SK-N-SH treated with all-trans-retinoic acid at 6 μM for 48 hours (cell line): Measurements from ENCODE around the gene LGMN.

Experiments
- ARNTL ChIP-seq: fragments of 450-650 bp; formaldehyde crosslinking; IDR thresholded peaks from 2 replicates; pipeline ENCODE4 v1.5.0; 2020; ENCODE audit warnings: low read depth, mild to moderate bottlenecking, moderate library complexity, borderline replicate concordance
- BACH2 ChIP-seq: fragments of 250-450 bp; sonication (Bioruptor Pico); IDR thresholded peaks from 2 replicates; pipeline ENCODE4 v1.9.0; 2021; ENCODE audit warnings: mild to moderate bottlenecking, borderline replicate concordance
- CREB5 ChIP-seq: fragments of 250-450 bp; sonication (Bioruptor Pico); IDR thresholded peaks from 2 replicates; pipeline ENCODE4 v1.5.1; 2020; ENCODE audit warnings: low read depth, mild to moderate bottlenecking, moderate library complexity
- GLIS3 ChIP-seq: fragments of 250-450 bp; sonication (Bioruptor Pico); IDR thresholded peaks from 2 replicates; pipeline ENCODE4 v1.5.0; 2020; ENCODE audit warnings: mild to moderate bottlenecking, moderate library complexity
- ISL1 ChIP-seq: fragments of 250-450 bp; sonication (Bioruptor Pico); IDR thresholded peaks from 2 replicates; pipeline ENCODE4 v2.1.2; 2022; ENCODE audit warnings: mild to moderate bottlenecking, moderate library complexity
- OSR1 ChIP-seq: fragments of 250-450 bp; sonication (Bioruptor Pico); IDR thresholded peaks from 2 replicates; pipeline ENCODE4 v1.8.0; 2022; ENCODE audit warnings: moderate library complexity, mild to moderate bottlenecking, inconsistent platforms
- PATZ1 ChIP-seq: fragments of 250-450 bp; sonication (Bioruptor Pico); IDR thresholded peaks from 2 replicates; pipeline ENCODE4 v1.8.0; 2020; ENCODE audit warnings: mild to moderate bottlenecking, moderate library complexity, borderline replicate concordance
- POU6F1 ChIP-seq: fragments of 250-450 bp; sonication (Bioruptor Pico); IDR thresholded peaks from 2 replicates; pipeline ENCODE4 v1.8.0; 2021; ENCODE audit warnings: low read depth, mild to moderate bottlenecking, moderate library complexity, borderline replicate concordance
- RARB ChIP-seq: fragments of 250-450 bp; sonication (Bioruptor Pico); IDR thresholded peaks from 2 replicates; pipeline ENCODE4 v1.8.0; 2021; ENCODE audit warnings: mild to moderate bottlenecking, moderate library complexity
- SNAI2 ChIP-seq: fragments of 250-450 bp; sonication (Bioruptor Pico); IDR thresholded peaks from 2 replicates; pipeline ENCODE4 v1.5.0; 2020; ENCODE audit warnings: mild to moderate bottlenecking, moderate library complexity
- ZFP3 ChIP-seq: fragments of 250-450 bp; sonication (Bioruptor Pico); IDR thresholded peaks from 2 replicates; pipeline ENCODE4 v1.5.0; 2020; ENCODE audit warnings: mild to moderate bottlenecking, moderate library complexity
- ZFP30 ChIP-seq: fragments of 450-650 bp; formaldehyde crosslinking; IDR thresholded peaks from 2 replicates; pipeline ENCODE4 v1.5.0; 2022; ENCODE audit warnings: mild to moderate bottlenecking, moderate library complexity
- ZNF8 ChIP-seq: fragments of 450-650 bp; formaldehyde crosslinking; IDR thresholded peaks from 2 replicates; pipeline ENCODE4 v1.5.0; 2020; ENCODE audit warnings: mild to moderate bottlenecking, moderate library complexity
- TF ChIP-seq, protein P1 (sequence below): fragments of 250-450 bp; sonication (Bioruptor Pico); IDR thresholded peaks from 2 replicates; pipeline ENCODE4 v1.5.1; 2021; ENCODE audit warnings: mild to moderate bottlenecking, moderate library complexity

GRCh38 chr14:92716131-92716530 is 32.3 kb downstream of the LGMN start:
- TF ChIP-seq RARB (no peak), OSR1 (CRISPR knock-in tag) (no peak), ARNTL (CRISPR knock-in tag) (no peak), CREB5 (CRISPR knock-in tag) (no peak), BACH2 (CRISPR knock-in tag) (no peak), ISL1 (CRISPR knock-in tag) (no peak), POU6F1 (no peak), ZFP30 (CRISPR knock-in tag) (no peak), ZNF8 (CRISPR knock-in tag) (no peak), PATZ1 (CRISPR knock-in tag) (no peak), SNAI2 (CRISPR knock-in tag) (no peak), ZFP3 (CRISPR knock-in tag) (no peak), GLIS3 (CRISPR knock-in tag) (no peak)
- TF ChIP-seq, protein P1, sequence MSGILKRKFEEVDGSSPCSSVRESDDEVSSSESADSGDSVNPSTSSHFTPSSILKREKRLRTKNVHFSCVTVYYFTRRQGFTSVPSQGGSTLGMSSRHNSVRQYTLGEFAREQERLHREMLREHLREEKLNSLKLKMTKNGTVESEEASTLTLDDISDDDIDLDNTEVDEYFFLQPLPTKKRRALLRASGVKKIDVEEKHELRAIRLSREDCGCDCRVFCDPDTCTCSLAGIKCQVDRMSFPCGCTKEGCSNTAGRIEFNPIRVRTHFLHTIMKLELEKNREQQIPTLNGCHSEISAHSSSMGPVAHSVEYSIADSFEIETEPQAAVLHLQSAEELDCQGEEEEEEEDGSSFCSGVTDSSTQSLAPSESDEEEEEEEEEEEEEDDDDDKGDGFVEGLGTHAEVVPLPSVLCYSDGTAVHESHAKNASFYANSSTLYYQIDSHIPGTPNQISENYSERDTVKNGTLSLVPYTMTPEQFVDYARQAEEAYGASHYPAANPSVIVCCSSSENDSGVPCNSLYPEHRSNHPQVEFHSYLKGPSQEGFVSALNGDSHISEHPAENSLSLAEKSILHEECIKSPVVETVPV (CRISPR knock-in tag): no peak
